HUES6 (cell line): ENCODE results near the gene EFCAB12.

Source experiments
- H3K27ac ChIP-seq: 2 replicates; pipeline ENCODE4 v1.7.0; 2013; ENCODE audit warnings: low read depth, mild to moderate bottlenecking, low read length, inconsistent platforms
- H3K27me3 ChIP-seq: 2 replicates; pipeline ENCODE4 v1.6.1; 2013; ENCODE audit warnings: low read length; ENCODE audit not compliant: control insufficient read depth, insufficient read depth
- H3K36me3 ChIP-seq: 2 replicates; pipeline ENCODE4 v1.6.1; 2013; ENCODE audit warnings: low read length; ENCODE audit not compliant: control insufficient read depth, insufficient read depth
- H3K4me1 ChIP-seq: 2 replicates; pipeline ENCODE4 v1.6.1; 2013; ENCODE audit warnings: low read length; ENCODE audit not compliant: control insufficient read depth, insufficient read depth
- H3K4me3 ChIP-seq: 2 replicates; pipeline ENCODE4 v1.5.1; 2013; ENCODE audit warnings: low read depth, low read length
- H3K9ac ChIP-seq: one replicate; pipeline ENCODE4 v1.6.1; 2013; ENCODE audit warnings: mild to moderate bottlenecking, low read length
- H3K9me3 ChIP-seq: 2 replicates; pipeline ENCODE4 v1.6.1; 2013; ENCODE audit warnings: low read depth, low read length; ENCODE audit not compliant: control insufficient read depth, insufficient read depth

The EFCAB12 gene

DNA sequence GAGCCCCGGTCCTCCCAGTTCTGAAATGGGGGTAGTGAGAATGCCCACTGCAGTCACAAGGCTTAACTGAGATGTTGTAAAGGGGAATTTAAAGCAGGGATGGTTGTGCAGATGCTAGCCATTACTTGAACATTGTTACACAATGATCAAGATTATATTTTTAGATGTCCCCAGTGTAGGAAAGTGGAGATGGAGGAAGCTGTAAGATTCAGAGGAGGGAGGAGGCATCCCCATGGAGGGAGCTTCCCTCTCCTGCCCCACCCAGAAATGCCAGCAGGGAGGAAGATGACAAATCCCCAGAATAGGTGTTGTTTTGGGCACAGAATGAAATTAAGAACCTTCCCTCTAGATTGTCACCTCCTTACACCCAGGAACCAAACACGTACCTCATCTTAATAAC, 46.1 kb downstream of the EFCAB12 start:
- H3K27me3 ChIP-seq, result no peaks in the 10 kb centered on the region
- peaks cover 13% of the 10 kb centered on the region; the same call in 1 of the 2 replicates for H3K4me1 ChIP-seq
- no peak overlapping the region for H3K27ac ChIP-seq
- H3K36me3 ChIP-seq, result peaks cover 6% of the 10 kb centered on the region; the same call in 1 of the 2 replicates
- H3K9ac ChIP-seq, result no peak overlapping the region
- no peak overlapping the region for H3K4me3 ChIP-seq
- peaks cover 25% of the 10 kb centered on the region for H3K9me3 ChIP-seq

DNA sequence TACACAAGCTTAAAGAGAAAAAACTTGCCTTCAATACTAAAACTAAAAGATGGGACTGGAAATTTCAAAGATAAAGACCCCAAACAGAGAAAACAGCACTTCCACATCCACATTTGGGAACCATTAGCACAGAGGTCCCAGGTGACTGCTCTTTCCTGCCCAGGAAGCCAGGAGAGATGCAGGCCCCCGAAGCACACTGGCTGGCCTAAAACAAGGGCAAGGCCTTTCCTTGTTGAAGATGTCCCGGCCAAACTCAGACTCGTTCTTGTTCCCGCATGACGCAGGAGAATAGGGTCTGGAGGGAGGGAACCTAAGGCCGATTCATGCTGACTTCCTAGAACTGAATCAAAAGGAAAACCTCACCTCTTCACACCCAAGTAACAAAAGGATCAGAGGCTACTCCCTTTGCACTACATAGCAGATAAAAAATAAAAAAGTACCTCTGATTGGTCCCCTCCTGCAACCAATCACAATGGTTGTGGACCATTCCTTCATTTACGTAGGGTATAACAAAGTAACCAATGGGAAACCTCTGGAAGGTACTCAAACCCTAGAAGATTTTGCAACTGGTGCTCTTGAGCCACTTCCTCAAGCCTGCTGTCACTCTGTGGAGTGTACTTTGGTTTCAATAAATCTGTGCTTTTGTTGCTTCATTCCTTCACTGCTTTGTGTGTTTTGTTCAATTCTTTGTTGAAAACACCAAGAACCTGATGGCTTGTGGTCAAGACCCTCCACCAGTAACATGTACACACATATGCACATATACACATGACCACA, 48.7 kb downstream of the EFCAB12 start:
- no peak overlapping the region for H3K27ac ChIP-seq

DNA sequence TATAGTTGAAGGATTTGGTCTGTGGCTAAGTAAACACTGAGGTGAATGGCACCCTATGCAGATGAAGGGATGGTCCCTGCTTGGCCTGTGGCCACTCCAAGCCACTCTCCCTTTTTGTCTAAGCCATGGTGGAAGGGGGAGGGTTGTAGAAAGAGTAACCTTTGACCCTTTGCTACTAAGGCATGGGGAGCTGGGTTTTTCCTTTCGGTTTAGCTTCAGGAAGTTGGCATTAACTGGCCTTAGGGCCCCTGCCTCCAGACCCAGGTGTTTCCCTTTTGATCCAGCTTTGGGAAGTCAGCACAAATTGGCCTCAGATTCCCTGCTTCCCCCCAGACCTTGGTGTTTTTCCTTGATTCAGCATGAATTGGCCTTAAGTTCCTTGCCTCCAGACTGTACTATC, 49.5 kb downstream of the EFCAB12 start:
- Histone ChIP-seq H3K4me3 (no peak overlapping the region), H3K9ac (no peak overlapping the region), H3K27me3 (no peaks in the 10 kb centered on the region), H3K4me1 (peaks cover 3% of the 10 kb centered on the region; the same call in 1 of the 2 replicates), H3K27ac (no peak overlapping the region), H3K36me3 (no peaks in the 10 kb centered on the region), H3K9me3 (peaks cover 28% of the 10 kb centered on the region)

More for the DNA sequence above, 48.7 kb downstream of the EFCAB12 start:
- Histone ChIP-seq H3K4me1 (peaks cover 3% of the 10 kb centered on the region; the same call in 1 of the 2 replicates), H3K9ac (no peak overlapping the region), H3K27me3 (no peaks in the 10 kb centered on the region), H3K36me3 (no peaks in the 10 kb centered on the region), H3K9me3 (peaks cover 28% of the 10 kb centered on the region), H3K4me3 (no peak overlapping the region)

DNA sequence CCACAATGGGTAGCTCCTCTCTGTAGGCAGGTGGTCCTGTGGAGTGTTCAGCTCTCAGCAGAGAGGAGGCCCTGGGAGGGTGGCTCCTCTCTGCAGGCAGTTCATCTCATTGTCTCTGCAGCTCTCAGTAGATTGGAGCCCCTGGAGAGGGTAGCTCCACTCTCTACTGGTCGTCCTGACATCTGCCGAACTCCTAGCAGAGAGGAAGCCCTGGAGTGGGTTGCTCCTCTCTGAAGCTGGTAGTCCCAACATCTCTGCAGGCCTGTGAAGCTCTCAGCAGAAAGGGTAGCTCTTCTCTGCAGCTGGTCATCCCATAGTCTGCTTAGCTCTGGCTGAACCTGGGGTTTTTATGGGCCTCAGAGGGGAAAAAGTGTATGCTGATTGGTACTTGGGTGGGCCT, 50.8 kb downstream of the EFCAB12 start:
- no peaks in the 10 kb centered on the region for H3K36me3 ChIP-seq
- H3K27ac ChIP-seq, result no peak overlapping the region
- H3K9me3 ChIP-seq, result peaks cover 28% of the 10 kb centered on the region
- H3K27me3 ChIP-seq, result no peaks in the 10 kb centered on the region
- H3K4me3 ChIP-seq, result no peak overlapping the region
- H3K4me1 ChIP-seq, result 0 out of 2 replicates have a peak, but pooled peaks cover 3% of the 10 kb centered on the region
- no peak overlapping the region for H3K9ac ChIP-seq

DNA sequence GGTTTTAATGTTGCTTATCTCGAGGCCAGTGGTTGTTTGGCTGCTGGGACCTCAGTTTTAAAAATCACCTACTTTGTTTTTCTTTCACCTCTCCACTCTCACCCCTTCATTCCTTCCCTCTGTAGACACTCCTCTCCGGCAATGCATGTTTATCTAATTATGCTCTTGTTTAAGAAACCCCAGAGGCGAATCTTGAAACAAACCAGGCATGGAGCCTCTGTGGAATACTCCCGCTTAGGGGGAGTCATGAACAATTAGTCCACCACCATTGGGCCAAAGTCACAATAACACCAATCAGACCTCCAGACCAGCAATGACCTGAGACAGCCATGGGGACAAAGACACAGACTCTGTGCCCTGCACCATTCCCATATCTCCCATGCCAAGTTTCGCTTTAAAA, 53.3 kb downstream of the EFCAB12 start:
- no peaks in the 10 kb centered on the region for H3K4me1 ChIP-seq
- no peaks in the 10 kb centered on the region for H3K27me3 ChIP-seq
- no peak overlapping the region for H3K27ac ChIP-seq
- H3K36me3 ChIP-seq, result no peaks in the 10 kb centered on the region
- H3K9me3 ChIP-seq, result peaks cover 25% of the 10 kb centered on the region
- no peak overlapping the region for H3K4me3 ChIP-seq
- H3K9ac ChIP-seq, result no peak overlapping the region

DNA sequence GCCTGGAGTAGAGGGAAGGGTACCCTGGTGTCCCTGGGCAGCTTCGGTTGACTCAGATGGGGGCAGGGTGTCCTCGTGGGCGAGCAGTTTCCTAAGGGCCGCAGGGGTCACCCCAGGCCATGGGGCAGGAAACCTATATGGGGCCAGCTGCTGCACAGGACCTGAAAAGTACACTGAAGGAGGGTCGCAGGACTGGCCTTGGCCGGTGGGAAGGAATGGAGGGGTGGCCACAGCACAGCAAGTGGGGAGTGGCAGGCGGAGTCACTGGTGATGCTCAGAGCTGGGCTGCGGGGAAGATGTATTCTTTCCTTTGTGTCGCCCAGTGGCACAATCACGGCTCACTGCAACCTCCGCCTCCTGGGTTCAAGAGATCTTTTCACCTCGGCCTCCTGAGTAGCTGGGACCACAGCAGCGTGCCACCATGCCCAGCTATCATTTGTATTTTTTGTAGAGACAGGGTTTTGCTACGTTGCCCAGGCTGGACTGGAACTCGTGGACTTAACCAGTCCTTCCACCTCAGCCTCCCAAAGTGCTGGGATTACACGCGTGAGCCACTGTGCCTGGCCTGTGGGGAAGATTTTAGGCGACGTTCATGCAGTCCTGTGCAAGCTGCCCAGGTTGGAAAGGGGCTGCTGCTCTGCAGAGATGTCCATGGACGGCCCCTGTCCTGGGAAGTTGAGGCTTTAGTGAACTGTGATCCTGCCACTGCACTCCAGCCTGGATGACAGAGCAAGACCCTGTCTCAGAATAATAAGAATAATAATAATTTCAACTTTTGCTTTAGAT, 57.2 kb downstream of the EFCAB12 start:
- Histone ChIP-seq H3K36me3 (no peaks in the 10 kb centered on the region), H3K4me1 (no peaks in the 10 kb centered on the region), H3K27me3 (no peaks in the 10 kb centered on the region), H3K4me3 (no peak overlapping the region), H3K27ac (no peak overlapping the region), H3K9me3 (no peaks in the 10 kb centered on the region; the same call in 1 of the 2 replicates), H3K9ac (no peak overlapping the region)

DNA sequence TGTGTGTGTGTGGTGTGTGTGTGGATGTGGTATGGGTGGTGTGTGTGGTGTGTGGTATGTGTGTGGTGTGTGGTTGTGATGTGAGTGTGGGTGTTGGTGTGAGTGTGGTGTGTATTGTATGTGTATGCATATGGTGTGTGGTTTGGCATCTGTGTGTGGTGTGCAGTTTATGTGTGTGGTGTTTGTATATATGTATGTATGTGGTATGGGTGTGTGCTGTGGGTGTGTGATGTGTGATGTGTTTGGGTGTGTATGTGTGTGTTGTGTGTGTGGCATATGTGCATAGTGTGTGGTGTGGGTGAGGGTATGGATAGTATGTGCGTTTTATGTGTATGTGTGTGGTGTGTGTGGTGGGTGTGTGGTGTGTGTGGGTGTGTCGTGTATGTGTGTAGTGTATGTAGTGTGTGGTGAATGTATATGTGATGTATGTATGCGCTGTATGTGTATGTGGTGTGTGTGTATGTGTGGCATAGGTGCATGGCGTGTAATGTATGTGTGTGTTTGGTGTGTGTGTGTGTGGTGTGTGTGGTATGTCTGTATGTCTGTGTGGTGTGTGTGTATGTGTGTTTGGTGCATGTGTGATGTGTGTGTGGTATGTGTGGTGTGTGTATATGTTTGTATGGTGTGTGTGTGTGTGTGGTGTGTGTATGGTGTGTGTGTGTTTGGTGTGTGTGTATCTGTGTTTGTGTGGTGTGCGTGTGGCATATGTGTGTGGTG, 58.0 kb downstream of the EFCAB12 start:
- no peaks in the 10 kb centered on the region for H3K36me3 ChIP-seq
- no peak overlapping the region for H3K4me3 ChIP-seq
- H3K27me3 ChIP-seq, result no peaks in the 10 kb centered on the region
- H3K9me3 ChIP-seq, result no peaks in the 10 kb centered on the region; the same call in 1 of the 2 replicates
- H3K9ac ChIP-seq, result no peak overlapping the region
- no peak overlapping the region for H3K27ac ChIP-seq
- no peaks in the 10 kb centered on the region for H3K4me1 ChIP-seq

DNA sequence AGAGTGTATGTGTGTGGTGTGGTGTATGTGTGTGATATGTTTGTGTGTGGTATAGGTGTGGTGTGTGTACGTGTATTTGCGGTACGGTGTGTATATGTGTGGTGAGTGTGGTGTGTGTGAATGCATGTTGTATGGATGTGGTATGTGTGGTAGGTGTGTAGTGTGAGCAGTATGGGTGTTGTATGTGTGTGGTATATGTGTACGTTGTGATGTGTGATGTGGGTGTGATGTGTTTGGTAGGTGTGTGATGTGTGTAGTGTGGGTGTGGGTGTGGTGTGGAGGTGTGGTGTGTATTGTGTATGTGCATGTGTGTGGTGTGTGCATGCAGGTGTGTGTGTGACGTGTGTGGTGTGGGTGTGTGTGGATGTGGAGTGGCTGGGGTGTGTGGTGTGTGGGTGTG, 58.7 kb downstream of the EFCAB12 start:
- H3K4me1 ChIP-seq, result no peaks in the 10 kb centered on the region
- H3K9me3 ChIP-seq, result peaks cover 2% of the 10 kb centered on the region
- H3K27me3 ChIP-seq, result no peaks in the 10 kb centered on the region
- H3K9ac ChIP-seq, result no peak overlapping the region
- no peak overlapping the region for H3K4me3 ChIP-seq
- no peaks in the 10 kb centered on the region for H3K36me3 ChIP-seq
- H3K27ac ChIP-seq, result no peak overlapping the region

DNA sequence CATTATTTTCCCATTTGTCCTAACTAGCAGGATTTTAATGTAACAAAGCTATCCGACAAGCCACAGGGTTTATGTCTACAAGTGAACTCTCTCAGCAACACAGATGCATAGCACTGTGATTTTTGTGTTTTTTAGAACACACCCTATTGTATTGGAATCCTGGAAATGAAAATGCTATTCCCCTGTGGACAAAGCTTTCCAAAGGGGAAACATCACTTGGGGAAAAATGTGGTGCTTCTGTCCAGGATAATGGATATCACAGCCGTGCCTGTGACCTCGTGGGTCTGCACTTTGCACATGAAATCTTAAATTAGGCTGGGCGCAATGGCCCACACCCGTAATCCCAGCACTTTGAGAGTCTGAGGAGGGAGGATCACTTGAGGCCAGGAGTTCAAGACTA, 60.6 kb downstream of the EFCAB12 start:
- Histone ChIP-seq H3K9me3 (peaks cover 7% of the 10 kb centered on the region), H3K36me3 (no peaks in the 10 kb centered on the region), H3K4me1 (no peaks in the 10 kb centered on the region), H3K27me3 (no peaks in the 10 kb centered on the region), H3K27ac (no peak overlapping the region), H3K9ac (no peak overlapping the region), H3K4me3 (no peak overlapping the region)

DNA sequence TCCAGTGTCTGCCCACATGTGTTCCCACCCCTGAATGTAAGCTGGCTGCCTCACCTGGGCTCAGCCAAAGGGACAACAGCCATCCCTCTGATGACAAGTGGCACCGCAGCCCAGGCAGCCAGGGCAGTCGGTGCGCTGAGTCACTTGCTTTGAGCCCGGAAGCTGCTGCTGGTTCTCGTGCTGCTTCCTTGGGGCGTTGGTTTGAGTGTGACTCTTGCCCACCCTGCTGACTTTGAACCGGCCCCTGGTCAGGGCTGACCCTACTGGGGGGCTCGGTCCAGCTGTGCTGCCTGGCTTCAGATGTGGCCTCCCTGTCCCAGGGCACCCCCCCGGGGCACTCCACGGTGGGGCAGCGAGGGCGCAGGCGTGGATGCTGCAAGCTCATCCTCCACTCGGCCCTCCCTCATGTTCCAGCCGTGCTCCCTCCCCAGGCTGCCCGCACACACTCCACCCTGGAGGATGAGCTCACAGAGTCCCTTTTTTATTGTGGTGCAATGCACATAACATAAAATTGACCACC, 62.1 kb downstream of the EFCAB12 start:
- Histone ChIP-seq H3K9ac (no peak overlapping the region), H3K4me1 (no peaks in the 10 kb centered on the region), H3K27ac (no peak overlapping the region), H3K9me3 (peaks cover 7% of the 10 kb centered on the region), H3K36me3 (no peaks in the 10 kb centered on the region), H3K4me3 (no peak overlapping the region), H3K27me3 (no peaks in the 10 kb centered on the region)
